Testis (tissue), 2 donors: Measurements from ENCODE around the gene HK3.

ENCODE experiments used
- CTCF ChIP-seq, 3 experiments: fragments of 450-650 bp in 2 of 3; fragments of 200-600 bp in 1 of 3; sonication (generic) in 1 of 3; IDR thresholded peaks; one replicate each; pipeline ENCODE4 v1.5.1; 2016 to 2019; ENCODE audit warnings: antibody characterized with exemption in 3 of 3, mild to moderate bottlenecking in 2 of 3, moderate library complexity in 1 of 3
- POLR2A ChIP-seq: fragments of 450-650 bp; IDR thresholded peaks from one replicate; pipeline ENCODE4 v1.6.1; 2017; ENCODE audit warnings: antibody characterized with exemption, mild to moderate bottlenecking, moderate library complexity

GRCh38 chr5:176912115-176912514 is 13.0 kb upstream of the HK3 start:
- TF ChIP-seq CTCF (IDR thresholded peaks at IDR 0.05) (no peak), POLR2A (no peak)
